OCI-LY3 (cell line): ENCODE measurements around the gene PATE4.

ENCODE experiments used
- CTCF ChIP-seq: fragments of 200-600, 300-600 bp; sonication (generic); IDR thresholded peaks from 2 replicates; pipeline ENCODE4 v1.5.1; 2014; ENCODE audit warnings: antibody characterized with exemption, low read length, low read depth
- EZH2phosphoT487 ChIP-seq: fragments of 200-600 bp; shearing (Covaris generic); IDR thresholded peaks from 2 replicates; pipeline ENCODE4 v1.6.1; 2018; ENCODE audit warnings: antibody characterized with exemption, mixed run types, low read depth

- TF ChIP-seq CTCF (no peak), EZH2phosphoT487 (no peak)
Measured at GRCh38 chr11:125886997-125887372, 53.9 kb downstream of the PATE4 start.
